K562 (cell line): ENCODE data around the gene APEX2. TPM values are rescaled to one million over a fixed set of nuclear protein-coding genes. Genes with fewer than 3 reads are reported as not detected.

Source experiments
- ARID4B ChIP-seq: sonication (generic); formaldehyde crosslinking; IDR thresholded peaks from 2 replicates; pipeline ENCODE4 v1.8.0; 2022; ENCODE audit warnings: mild to moderate bottlenecking, missing genetic modification reagents
- ATF3 ChIP-seq, 2 experiments: fragments of 450-650 bp in 1 of 2; sonication (generic) in 1 of 2; formaldehyde crosslinking in 1 of 2; IDR thresholded peaks in 1 of 2; conservative IDR thresholded peaks in 1 of 2; 2 replicates each; pipeline versions ENCODE4 v1.6.1 to v1.8.1; 2016 to 2023; ENCODE audit warnings: mild to moderate bottlenecking in 2 of 2, moderate library complexity in 2 of 2, inconsistent platforms in 1 of 2, missing genetic modification reagents in 1 of 2
- DPF2 ChIP-seq: fragments of 450-650 bp; IDR thresholded peaks from 2 replicates; pipeline ENCODE4 v1.6.1; 2016
- IRF2 ChIP-seq: sonication (generic); formaldehyde crosslinking; IDR thresholded peaks from 2 replicates; pipeline ENCODE4 v1.8.1; 2022; ENCODE audit warnings: mild to moderate bottlenecking, missing genetic modification reagents
- MTA2 ChIP-seq: fragments of 450-650 bp; IDR thresholded peaks from 2 replicates; pipeline ENCODE4 v1.6.1; 2016; ENCODE audit warnings: low read depth
- POU5F1 ChIP-seq: fragments of 150-350 bp; IDR thresholded peaks from 2 replicates; pipeline ENCODE4 v1.6.1; 2014; ENCODE audit warnings: borderline replicate concordance, low read length, low read depth, mild to moderate bottlenecking; ENCODE audit not compliant: partially characterized antibody
- REST ChIP-seq, 2 experiments: fragments of 450-650 bp; formaldehyde crosslinking in 1 of 2; IDR thresholded peaks; 2 replicates each; pipeline versions ENCODE4 v1.4.0 to v1.6.1; 2014 to 2020; ENCODE audit warnings: mild to moderate bottlenecking in 2 of 2, borderline replicate concordance in 1 of 2, low read depth in 1 of 2
- RFX1 ChIP-seq: fragments of 450-650 bp; IDR thresholded peaks from 2 replicates; pipeline ENCODE4 v1.6.1; 2016; ENCODE audit warnings: mild to moderate bottlenecking, moderate library complexity
- STAG1 ChIP-seq: sonication (generic); formaldehyde crosslinking; IDR thresholded peaks from 2 replicates; pipeline ENCODE4 v1.5.0; 2020; ENCODE audit warnings: missing genetic modification reagents, borderline replicate concordance
- TCF15 ChIP-seq: fragments of 250-450 bp; sonication (Bioruptor Pico); IDR thresholded peaks from 2 replicates; pipeline ENCODE4 v1.8.0; 2022; ENCODE audit warnings: moderate library complexity, mild to moderate bottlenecking, inconsistent platforms
- TEAD1 ChIP-seq, 2 experiments: fragments of 450-650 bp in 1 of 2; sonication (generic) in 1 of 2; formaldehyde crosslinking; IDR thresholded peaks; 2 replicates each; pipeline versions ENCODE4 v1.4.0 to v1.8.0; 2020 to 2022; ENCODE audit warnings: mild to moderate bottlenecking in 2 of 2, missing genetic modification reagents in 1 of 2
- YBX1 ChIP-seq: fragments of 450-650 bp; IDR thresholded peaks from 2 replicates; pipeline ENCODE4 v1.7.1; 2016; ENCODE audit warnings: mild to moderate bottlenecking
- polyA plus RNA-seq, 8 experiments: library from polyadenylated mRNA; depleted of rRNA in 4 of 8; stranded (reverse) in 5 of 8; unstranded in 3 of 8; fragments of >200 nt; fragmentation: Nextera tagmentation in 2 of 8; fragmentation: Illumina TruSeq in 1 of 8; extraction: Ambion mirVana in 2 of 8; extraction: Trizol in 1 of 8; gene quantifications; 2 replicates each; pipeline versions ENCODE4 v1.2.1 to v1.2.3, GENCODE V29; 2011 to 2014; ENCODE audit warnings: inconsistent platforms in 1 of 8, missing spikeins in 1 of 8
- total RNA-seq, 7 experiments: library from RNA; depleted of rRNA in 6 of 7; stranded (reverse); fragments of >200 nt in 6 of 7; fragmentation: Illumina TruSeq in 2 of 7; extraction: Trizol in 2 of 7; gene quantifications; 2 replicates each; pipeline versions ENCODE4 v1.2.1 to v1.2.3, GENCODE V29; 2011 to 2021; ENCODE audit warnings: low replicate concordance in 1 of 7

Gene APEX2
- total and polyA plus RNA-seq, 9 of the 15 experiments (the other 6 are each of a cell fraction or from before 2014, with no cell fraction given): 9.4 to 34.2 (median 25.9) TPM

DNA sequence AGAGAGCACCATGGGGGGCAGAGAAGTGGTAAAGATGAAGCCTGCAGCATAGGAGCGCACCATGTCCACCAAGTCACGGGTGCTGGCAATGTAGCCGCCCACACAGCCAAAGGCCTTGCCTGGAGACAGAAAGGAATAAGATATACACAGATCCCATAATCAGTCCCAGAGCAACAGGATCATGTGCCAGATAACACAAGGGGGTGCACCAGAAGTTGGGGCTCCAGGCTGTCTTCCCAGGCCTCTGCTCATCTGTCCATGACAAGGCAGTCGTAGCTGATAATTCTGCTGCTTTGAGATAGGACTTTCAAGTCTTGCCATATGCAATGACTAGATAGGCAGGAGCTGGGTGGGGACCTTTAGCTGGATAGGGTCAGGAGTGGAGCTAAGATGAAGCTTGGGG is 14.7 kb downstream of the APEX2 start (continued):
- TF ChIP-seq MTA2 (peak; percentile 98), REST (IDR thresholded peaks at IDR 0.05; ENCODE audit: borderline replicate concordance) (no peak), REST (CRISPR knock-in tag; IDR thresholded peaks at IDR 0.05; ENCODE audit: low read depth) (no peak), IRF2 (CRISPR knock-in tag) (no peak), DPF2 (peak; percentile 94), YBX1 (no peak), TCF15 (CRISPR knock-in tag) (no peak), POU5F1 (no peak), ARID4B (CRISPR knock-in tag) (no peak), RFX1 (no peak; the same call in 1 of the 2 replicates), STAG1 (no peak), TEAD1 (CRISPR knock-in tag; IDR thresholded peaks at IDR 0.05) (0 out of 4 replicates have a peak, but pooled peaks of 1 of the 2 experiments have one; percentile 29), ATF3 (IDR thresholded peaks at IDR 0.05) (no peak; the same call in 1 of the 2 replicates), ATF3 (CRISPR knock-in tag; conservative IDR thresholded peaks at IDR 0.05) (no peak)
